Measurements from ENCODE around the gene DTNB. TPM values are rescaled to one million over a fixed set of nuclear protein-coding genes. Genes with fewer than 3 reads are reported as not detected.

DTNB gene
- polyA plus RNA-seq, 1 of the 3 experiments (the other 2 are of a cell fraction): 15.3 TPM

GRCh38 chr2:25521665-25522387 lies 151.6 kb downstream of the DTNB start (continued):
- no peak for TF ChIP-seq RFX5 (IDR thresholded peaks at IDR 0.05; ENCODE audit: low read length)
- TF ChIP-seq RAD21 (IDR thresholded peaks at IDR 0.05; ENCODE audit: low read length): peak; percentile 94
- no peak for TF ChIP-seq TEAD4 (IDR thresholded peaks at IDR 0.05; ENCODE audit: borderline replicate concordance, insufficient read depth)
- TF ChIP-seq YY1 (IDR thresholded peaks at IDR 0.05; ENCODE audit: low read depth): no peak
- peak; percentile 56; the same call in 1 of the 2 replicates for TF ChIP-seq FOXJ3 (CRISPR knock-in tag; IDR thresholded peaks at IDR 0.05)

- ChIA-PET POLR2A (no interaction called here), CTCF (interaction anchor here (0.6 to 4.0 kb wide), 11 partner anchors 9 to 209 kb away, joined by 3 to 25 read pairs (median 3); partner anchors contain the start of gene DNMT3A)
- 85% methylated on average over 4 of the region's 4 CpGs for WGBS (ENCODE audit: low lambda C conversion rate)
- Histone ChIP-seq H3K36me3 (replicated peaks in 1 of 2; ENCODE audit: control insufficient read depth in 1 of 2, insufficient read depth in 2 of 2, low read length in 1 of 2) (no peaks in the 10 kb centered on the region), H3F3A (replicated peaks; ENCODE audit: insufficient read depth) (peaks cover 5% of the 10 kb centered on the region), H3K27me3 (ENCODE audit: insufficient read depth) (no peaks in the 10 kb centered on the region), H3K9me3 (no peaks in the 10 kb centered on the region), H3K9ac (no peak overlapping the region), H3K4me2 (no peak overlapping the region), H3K4me1 (ENCODE audit: control insufficient read depth in 1 of 2, insufficient read depth in 2 of 2, low read depth in 1 of 2, low read length in 1 of 2) (peaks cover 4% of the 10 kb centered on the region in 2 experiments; a peak in 3 of 4 replicates), H4K20me1 (ENCODE audit: insufficient read depth) (no peaks in the 10 kb centered on the region), H2AFZ (ENCODE audit: low read depth) (no peak overlapping the region), H3K79me2 (ENCODE audit: insufficient read depth) (no peaks in the 10 kb centered on the region), H3K27ac (ENCODE audit: low read depth in 2 of 2, low read length in 1 of 2) (no peak overlapping the region), H3K9me2 (no peaks in the 10 kb centered on the region), H3K4me3 (ENCODE audit: low read depth in 2 of 2, low read length in 1 of 2) (no peak overlapping the region)
- no peak for DNase-seq
- TF ChIP-seq RXRA (IDR thresholded peaks at IDR 0.05; ENCODE audit: borderline replicate concordance, low read depth) (no peak), POLR2AphosphoS5 (IDR thresholded peaks at IDR 0.05; ENCODE audit: low read depth, low read length) (no peak), EP300 (IDR thresholded peaks at IDR 0.05; ENCODE audit: borderline replicate concordance in 1 of 2, low read depth in 1 of 2, low read length in 1 of 2) (no peak), TCF12 (IDR thresholded peaks at IDR 0.05) (no peak), IRF3 (IDR thresholded peaks at IDR 0.05; ENCODE audit: low read depth, low read length) (no peak), MAX (IDR thresholded peaks at IDR 0.05; ENCODE audit: low read depth) (no peak), EZH2phosphoT487 (IDR thresholded peaks at IDR 0.05; ENCODE audit: borderline replicate concordance, low read depth) (no peak), SMC3 (IDR thresholded peaks at IDR 0.05; ENCODE audit: low read depth, low read length) (no peak), TAF1 (IDR thresholded peaks at IDR 0.05; ENCODE audit: borderline replicate concordance, low read depth, low read length) (no peak), RFX5 (IDR thresholded peaks at IDR 0.05; ENCODE audit: low read length) (no peak), MEF2A (IDR thresholded peaks at IDR 0.05; ENCODE audit: borderline replicate concordance, low read depth) (no peak), YY1 (IDR thresholded peaks at IDR 0.05; ENCODE audit: low read depth) (no peak), ELF1 (IDR thresholded peaks at IDR 0.05) (no peak)
Observed at GRCh38 chr2:25521126-25521525, 152.3 kb downstream of the DTNB start.

Measured in SK-N-SH (cell line).